Natural killer cell (primary cell): Measurements from ENCODE around the gene CPEB2. TPM values are rescaled to one million over a fixed set of nuclear protein-coding genes. Genes with fewer than 3 reads are reported as not detected.

ENCODE experiments used
- ATAC-seq, 3 donors: fragments of 150-1000 bp in 2 of 3; fragments of 200-7000 bp in 1 of 3; cut with Tn5 transposase; 1 replicate in 1 of 3; 2 replicates in 2 of 3; pipeline ENCODE4 v1.10.0; 2021; ENCODE audit warnings: mild to moderate bottlenecking in 2 of 3, moderate library complexity in 2 of 3
- DNase-seq, 2 donors: peaks; one replicate each; pipeline versions ENCODE4 v3.0.0 to v3.0.0-alpha.2; 2013 to 2021; ENCODE audit warnings: mixed read lengths in 1 of 2
- H3K27ac ChIP-seq: one replicate; pipeline ENCODE4 v1.5.1; 2013; ENCODE audit warnings: mild to moderate bottlenecking, low read length
- H3K27me3 ChIP-seq: one replicate; pipeline ENCODE4 v1.6.1; 2013; ENCODE audit warnings: low read length; ENCODE audit not compliant: control insufficient read depth, insufficient read depth
- H3K36me3 ChIP-seq: one replicate; pipeline ENCODE4 v1.6.1; 2013; ENCODE audit warnings: low read length; ENCODE audit not compliant: control insufficient read depth, insufficient read depth
- H3K4me1 ChIP-seq: one replicate; pipeline ENCODE4 v1.6.1; 2013; ENCODE audit warnings: low read length; ENCODE audit not compliant: control insufficient read depth, insufficient read depth
- H3K4me3 ChIP-seq: one replicate; pipeline ENCODE4 v1.5.1; 2013; ENCODE audit warnings: low read length
- H3K9me3 ChIP-seq: one replicate; pipeline ENCODE4 v1.6.1; 2013; ENCODE audit warnings: low read length; ENCODE audit not compliant: control insufficient read depth, insufficient read depth
- H3K27ac Mint-ChIP-seq, 2 donors: one replicate each; pipeline ENCODE4 v1.8.0; 2022; ENCODE audit warnings: mild to moderate bottlenecking in 2 of 2, mixed read lengths in 2 of 2, moderate library complexity in 1 of 2
- H3K27me3 Mint-ChIP-seq, 2 donors: one replicate each; pipeline ENCODE4 v1.8.0; 2022; ENCODE audit warnings: low read depth in 2 of 2, mixed read lengths in 2 of 2
- H3K36me3 Mint-ChIP-seq: one replicate; pipeline ENCODE4 v1.8.0; 2022; ENCODE audit warnings: mixed read lengths
- H3K4me1 Mint-ChIP-seq, 2 donors: one replicate each; pipeline ENCODE4 v1.8.0; 2022; ENCODE audit warnings: mixed read lengths in 2 of 2
- H3K4me3 Mint-ChIP-seq: one replicate; pipeline ENCODE4 v1.8.0; 2022; ENCODE audit warnings: mild to moderate bottlenecking, moderate library complexity, mixed read lengths
- H3K9me3 Mint-ChIP-seq, 2 donors: one replicate each; pipeline ENCODE4 v1.8.0; 2022; ENCODE audit warnings: mixed read lengths in 2 of 2
- WGBS: methylation state at CpG from one replicate; pipeline ENCODE4 v1.1.7; 2013; ENCODE audit warnings: missing lambda C conversion rate; ENCODE audit not compliant: insufficient coverage; 5-methylcytosine and 5-hydroxymethylcytosine counted together
- intact Hi-C: fragments of 100-400 bp; cut with micrococcal nuclease; formaldehyde crosslinking; loops from one replicate; pipeline ENCODE4 v1.14.2; 2022
- total RNA-seq, 4 donors: library from RNA; stranded (reverse); fragments of 120-200 nt in 1 of 4; gene quantifications; one replicate each; pipeline versions ENCODE4 v1.2.3 to v1.2.4, GENCODE V29; 2013 to 2022
- TF ChIP-seq, protein P1 (sequence below): fragments of 200-600 bp; IDR thresholded peaks from one replicate; pipeline ENCODE4 v1.8.0; 2022; ENCODE audit warnings: antibody characterized with exemption

CPEB2 gene
- total RNA-seq, 3 donors from 2014 or later (not counting 1 experiment from before 2014, with no cell fraction given) = 24.7 to 32.5 (median 29.0) TPM

DNA sequence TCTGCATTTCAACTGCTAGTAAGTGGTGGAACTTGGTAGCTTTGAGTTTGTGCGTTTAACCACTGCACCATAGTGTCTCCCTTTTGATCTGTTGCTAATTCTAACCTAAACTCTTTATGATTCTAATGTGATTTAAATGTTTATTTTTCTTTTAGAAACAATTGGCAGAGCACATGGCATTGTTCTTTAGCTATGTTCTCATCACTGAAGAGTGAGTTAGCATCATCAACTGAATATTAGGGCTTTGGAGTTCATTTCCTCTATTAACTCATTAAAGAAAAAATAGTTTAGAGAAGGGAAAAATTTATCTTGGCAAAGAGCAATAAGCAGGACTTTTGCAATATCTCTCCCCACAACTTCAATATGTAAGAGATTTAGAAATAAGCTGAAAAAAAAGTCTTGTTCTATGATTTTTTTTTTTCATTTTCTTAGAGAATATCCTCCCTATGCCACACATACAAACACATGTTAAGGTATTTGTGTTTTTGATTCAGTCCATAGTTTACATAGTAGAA is 25.7 kb downstream of the CPEB2 start:
- Histone ChIP-seq H3K27me3 (no peaks in the 10 kb centered on the region), H3K4me1 (no peaks in the 10 kb centered on the region), H3K27ac (no peak overlapping the region), H3K4me3 (no peak overlapping the region), H3K36me3 (peaks cover 6% of the 10 kb centered on the region), H3K9me3 (no peaks in the 10 kb centered on the region)
- WGBS = no CpG with 5 or more reads among the region's 1 CpG
- ATAC-seq = no peak
- H3K4me1 Mint-ChIP-seq = peaks cover 37 to 42% of the 10 kb centered on the region in 2 donors
- TF ChIP-seq, protein P1, sequence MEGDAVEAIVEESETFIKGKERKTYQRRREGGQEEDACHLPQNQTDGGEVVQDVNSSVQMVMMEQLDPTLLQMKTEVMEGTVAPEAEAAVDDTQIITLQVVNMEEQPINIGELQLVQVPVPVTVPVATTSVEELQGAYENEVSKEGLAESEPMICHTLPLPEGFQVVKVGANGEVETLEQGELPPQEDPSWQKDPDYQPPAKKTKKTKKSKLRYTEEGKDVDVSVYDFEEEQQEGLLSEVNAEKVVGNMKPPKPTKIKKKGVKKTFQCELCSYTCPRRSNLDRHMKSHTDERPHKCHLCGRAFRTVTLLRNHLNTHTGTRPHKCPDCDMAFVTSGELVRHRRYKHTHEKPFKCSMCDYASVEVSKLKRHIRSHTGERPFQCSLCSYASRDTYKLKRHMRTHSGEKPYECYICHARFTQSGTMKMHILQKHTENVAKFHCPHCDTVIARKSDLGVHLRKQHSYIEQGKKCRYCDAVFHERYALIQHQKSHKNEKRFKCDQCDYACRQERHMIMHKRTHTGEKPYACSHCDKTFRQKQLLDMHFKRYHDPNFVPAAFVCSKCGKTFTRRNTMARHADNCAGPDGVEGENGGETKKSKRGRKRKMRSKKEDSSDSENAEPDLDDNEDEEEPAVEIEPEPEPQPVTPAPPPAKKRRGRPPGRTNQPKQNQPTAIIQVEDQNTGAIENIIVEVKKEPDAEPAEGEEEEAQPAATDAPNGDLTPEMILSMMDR = no peak
- H3K27me3 Mint-ChIP-seq = no peaks in the 10 kb centered on the region
- no peak overlapping the region for H3K4me3 Mint-ChIP-seq
- intact Hi-C loops = no loop called here
- H3K9me3 Mint-ChIP-seq = no peaks in the 10 kb centered on the region
- peaks cover 9% of the 10 kb centered on the region for H3K36me3 Mint-ChIP-seq
- H3K27ac Mint-ChIP-seq = no peak overlapping the region
- no peak for DNase-seq

DNA sequence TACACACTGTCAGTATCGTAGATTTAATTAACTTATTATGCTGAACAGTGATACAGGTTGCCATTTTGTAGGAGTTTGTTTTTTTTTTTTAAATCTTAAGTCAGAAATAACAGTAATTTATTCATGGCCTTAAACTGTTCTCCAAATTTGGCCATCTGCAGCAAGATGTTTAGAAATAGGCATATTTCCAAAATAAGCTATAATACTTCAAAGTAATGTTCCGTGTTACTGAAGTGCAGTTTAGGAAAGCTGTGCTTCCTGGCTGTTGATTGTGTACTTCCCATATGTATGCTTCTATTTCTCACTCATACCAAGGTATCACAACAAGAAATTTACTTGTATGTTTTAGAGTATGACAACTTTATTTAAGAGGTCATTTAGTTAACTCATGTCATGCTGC is 28.9 kb downstream of the CPEB2 start:
- Histone ChIP-seq H3K36me3 (peaks cover 20% of the 10 kb centered on the region), H3K9me3 (no peaks in the 10 kb centered on the region), H3K4me3 (no peak overlapping the region), H3K4me1 (no peaks in the 10 kb centered on the region), H3K27me3 (no peaks in the 10 kb centered on the region), H3K27ac (no peak overlapping the region)
- H3K9me3 Mint-ChIP-seq = no peaks in the 10 kb centered on the region
- TF ChIP-seq, protein P1 = no peak
- H3K27me3 Mint-ChIP-seq = no peaks in the 10 kb centered on the region
- peaks cover 27 to 37% of the 10 kb centered on the region in 2 donors for H3K4me1 Mint-ChIP-seq
- intact Hi-C loops = no loop called here
- H3K27ac Mint-ChIP-seq = no peak overlapping the region
- no peak overlapping the region for H3K4me3 Mint-ChIP-seq
- DNase-seq = no peak
- no CpG with 5 or more reads among the region's 2 CpGs for WGBS
- H3K36me3 Mint-ChIP-seq = peaks cover 5% of the 10 kb centered on the region
- ATAC-seq = no peak

DNA sequence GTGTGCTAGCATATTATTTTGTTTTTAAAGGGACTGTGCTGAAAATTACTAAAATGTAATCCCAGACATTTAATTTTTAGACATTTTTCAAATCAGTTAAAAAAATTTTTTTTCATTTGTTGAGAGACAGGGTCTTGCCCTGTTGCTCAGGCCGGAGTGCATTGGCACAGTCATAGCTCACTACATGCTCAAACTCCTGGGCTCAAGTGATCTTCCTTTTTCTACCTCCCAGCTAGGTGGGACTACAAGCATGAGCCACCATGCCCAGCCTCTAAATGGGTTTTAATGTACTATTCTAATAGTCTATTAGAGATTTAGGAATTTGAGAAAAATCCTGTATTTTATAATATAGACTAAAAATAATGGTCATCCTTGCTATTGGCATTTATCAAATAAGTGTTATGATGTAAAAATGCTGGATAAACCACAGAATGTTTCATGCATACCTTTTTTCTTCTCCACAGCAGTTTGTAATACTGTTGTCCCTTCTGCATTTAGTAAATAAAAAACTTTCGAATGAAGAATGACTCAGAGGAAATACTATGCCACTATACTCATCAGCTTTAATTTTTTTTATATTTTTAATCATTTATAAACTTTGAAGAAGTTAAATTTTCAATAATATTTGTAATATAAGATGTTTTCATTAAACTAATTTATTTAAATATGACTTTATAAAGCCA is 29.9 kb downstream of the CPEB2 start:
- Histone ChIP-seq H3K27me3 (no peaks in the 10 kb centered on the region), H3K4me1 (no peaks in the 10 kb centered on the region), H3K27ac (no peak overlapping the region), H3K4me3 (no peak overlapping the region), H3K9me3 (no peaks in the 10 kb centered on the region), H3K36me3 (peaks cover 20% of the 10 kb centered on the region)
- peaks cover 26 to 36% of the 10 kb centered on the region in 2 donors for H3K4me1 Mint-ChIP-seq
- no peaks in the 10 kb centered on the region for H3K27me3 Mint-ChIP-seq
- no peak for ATAC-seq
- intact Hi-C loops = no loop called here
- peaks cover 5% of the 10 kb centered on the region for H3K36me3 Mint-ChIP-seq
- DNase-seq = no peak
- H3K9me3 Mint-ChIP-seq = no peaks in the 10 kb centered on the region
- TF ChIP-seq, protein P1 = no peak
- H3K4me3 Mint-ChIP-seq = no peak overlapping the region
- no peak overlapping the region for H3K27ac Mint-ChIP-seq
- 100% methylated on average over 1 of the region's 2 CpGs for WGBS
